Left colon (tissue), 2 donors: ENCODE data around the gene NTRK2. TPM values are rescaled to one million over a fixed set of nuclear protein-coding genes. Genes with fewer than 3 reads are reported as not detected.
"Not testable (repeated sequence)": the region's sequence is repeated elsewhere in the genome, so short reads cannot be mapped to it uniquely, and the experiment has no call there.

Source experiments
- ATAC-seq: fragments of 200-7000 bp; cut with Tn5 transposase; one replicate; pipeline ENCODE4 v1.9.1; 2020; ENCODE audit warnings: mild to moderate bottlenecking, moderate library complexity
- DNase-seq, 2 donors: peaks; one replicate each; pipeline ENCODE4 v3.0.0-alpha.2; 2020
- intact Hi-C, 2 donors: fragments of 100-400 bp; cut with DNase I in 1 of 2; cut with micrococcal nuclease in 1 of 2; formaldehyde crosslinking; loops; one replicate each; pipeline versions ENCODE4 v1.11.2 to v1.14.0; 2022; cut with DNase I, micrococcal nuclease
- total RNA-seq, 2 donors: library from RNA; stranded (reverse); fragmentation: NEBNext Ultra II Directional; extraction: Animal tissue kit (Norgen Biotek cat#: 25700); gene quantifications; one replicate each; pipeline ENCODE4 v1.2.1, GENCODE V29; 2021
- donor health status: DM: no; HTN: no; CAD: no.
- donor health status: DM: yes; HTN: yes; CAD: no.

Gene NTRK2
- total RNA-seq, 2 donors from 2014 or later, result 2.5 to 5.7 TPM

- DNase-seq, result no peak
- ATAC-seq, result no peak
- intact Hi-C loops, result no loop called here
Observed at GRCh38 chr9:84898188-84898587, 228.7 kb downstream of the NTRK2 start.

- ATAC-seq, DNase-seq, intact Hi-C loops: not testable (repeated sequence)
Observed at GRCh38 chr9:84898618-84899017, 229.1 kb downstream of the NTRK2 start.

GRCh38 chr9:84899326-84899725 lies 229.8 kb downstream of the NTRK2 start:
- no peak for DNase-seq
- ATAC-seq, result no peak
- intact Hi-C loops, result no loop called here

GRCh38 chr9:84900421-84900820 lies 230.9 kb downstream of the NTRK2 start:
- DNase-seq, result no peak
- peak; percentile 31 for ATAC-seq
- intact Hi-C loops, result no loop called here

- DNase-seq (no peak), ATAC-seq (no peak)
- intact Hi-C loops, result no loop called here
Observed at GRCh38 chr9:84903963-84904362, 234.4 kb downstream of the NTRK2 start.

GRCh38 chr9:84916769-84917168 lies 247.2 kb downstream of the NTRK2 start:
- intact Hi-C loops, result no loop called here
- no peak for DNase-seq
- no peak for ATAC-seq

GRCh38 chr9:84917366-84918070 lies 248.0 kb downstream of the NTRK2 start:
- DNase-seq (peak; percentile 53 to 79), ATAC-seq (peak; percentile 84)
- intact Hi-C loops, result no loop called here

- intact Hi-C loops, result no loop called here
- ATAC-seq (peak; percentile 74), DNase-seq (no peak)
Observed at GRCh38 chr9:84919440-84919839, 249.9 kb downstream of the NTRK2 start.

GRCh38 chr9:84921175-84921574 lies 251.6 kb downstream of the NTRK2 start:
- no peak for DNase-seq
- intact Hi-C loops, result no loop called here
- ATAC-seq, result no peak

GRCh38 chr9:84922051-84922450 lies 252.5 kb downstream of the NTRK2 start:
- intact Hi-C loops, result no loop called here
- ATAC-seq, result no peak
- no peak for DNase-seq

- DNase-seq, result no peak
- ATAC-seq, result no peak
- intact Hi-C loops, result no loop called here
Observed at GRCh38 chr9:84924266-84924665, 254.7 kb downstream of the NTRK2 start.

- no peak for ATAC-seq
- intact Hi-C loops, result no loop called here
- no peak for DNase-seq
Observed at GRCh38 chr9:84925225-84925872, 255.8 kb downstream of the NTRK2 start.

GRCh38 chr9:84926793-84927192 lies 257.3 kb downstream of the NTRK2 start:
- intact Hi-C loops, result no loop called here
- ATAC-seq (no peak), DNase-seq (no peak)

GRCh38 chr9:84928419-84928818 lies 258.9 kb downstream of the NTRK2 start:
- intact Hi-C loops, result no loop called here
- DNase-seq (no peak), ATAC-seq (peak; percentile 83)

GRCh38 chr9:84929068-84929467 lies 259.5 kb downstream of the NTRK2 start:
- ATAC-seq (no peak), DNase-seq (no peak)
- intact Hi-C loops, result no loop called here

- DNase-seq (no peak), ATAC-seq (peak; percentile 64)
- intact Hi-C loops, result no loop called here
Observed at GRCh38 chr9:84932915-84933527, 263.5 kb downstream of the NTRK2 start.

- intact Hi-C loops, result no loop called here
- ATAC-seq (no peak), DNase-seq (no peak)
Observed at GRCh38 chr9:84935528-84936117, 266.1 kb downstream of the NTRK2 start.

- intact Hi-C loops, result no loop called here
- DNase-seq (no peak), ATAC-seq (no peak)
Observed at GRCh38 chr9:84937180-84937579, 267.7 kb downstream of the NTRK2 start.

GRCh38 chr9:84937581-84937980 lies 268.1 kb downstream of the NTRK2 start:
- intact Hi-C loops, result no loop called here
- ATAC-seq (no peak), DNase-seq (no peak)

- DNase-seq (no peak), ATAC-seq (no peak)
- intact Hi-C loops, result no loop called here
Observed at GRCh38 chr9:84939774-84940173, 270.2 kb downstream of the NTRK2 start.
